Stimulated activated CD4-positive, alpha-beta T cell treated with anti-CD3 and anti-CD28 coated beads, Interleukin-15, amount 100 ng/mL, for 48 hours (primary cell): ENCODE measurements around the gene NKX1-1.

Source experiments
- DNase-seq, 2 donors: peaks; one replicate each; pipeline ENCODE4 v3.0.0-alpha.2; 2020; ENCODE audit warnings: low read depth in 2 of 2

NKX1-1 gene

GRCh38 chr4:1416948-1417260 is 10.7 kb upstream of the NKX1-1 start:
- no peak for DNase-seq

DNA sequence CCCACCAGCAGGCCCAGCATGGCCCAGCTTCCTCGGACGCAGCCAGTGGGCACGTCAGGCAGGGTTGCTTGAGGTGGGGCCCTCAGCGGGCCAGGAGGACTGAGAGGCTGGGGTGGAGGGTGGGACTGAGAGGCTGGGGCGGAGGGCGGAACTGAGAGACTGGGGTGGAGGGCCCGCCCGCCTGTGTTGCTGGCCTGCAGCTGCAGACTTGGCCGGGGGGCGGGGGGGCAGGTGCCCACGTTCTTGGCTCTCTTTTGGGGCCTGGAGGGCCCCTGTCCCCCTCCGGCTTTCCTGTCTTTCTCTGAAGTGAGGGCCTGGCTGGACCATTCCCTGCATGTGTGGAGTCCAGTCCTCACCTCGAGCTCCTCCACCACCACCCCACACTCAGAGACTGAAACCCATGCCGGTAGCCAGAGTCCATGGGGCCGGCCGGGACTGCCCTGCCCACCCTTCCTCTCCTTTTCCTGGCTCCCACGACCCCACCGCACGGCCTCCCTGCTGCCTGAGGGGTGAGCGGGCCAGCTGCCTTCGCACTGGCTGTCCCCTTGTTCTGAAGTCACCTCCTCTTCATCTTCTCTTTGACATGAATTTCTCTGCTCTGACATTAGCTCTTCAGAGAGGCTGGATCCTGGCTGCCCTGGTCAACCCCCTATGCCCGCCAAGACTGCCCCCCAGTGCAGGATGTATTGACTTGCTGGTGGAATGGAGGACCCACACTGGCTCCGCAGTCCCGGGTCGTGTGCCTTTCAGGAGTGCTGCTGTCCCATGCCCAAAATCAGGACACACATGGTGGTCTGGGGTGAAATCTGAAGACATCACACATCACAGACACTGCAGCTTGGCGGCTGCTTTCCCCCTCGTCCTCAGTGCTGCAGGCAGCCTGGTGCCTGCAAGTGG is 10.1 kb upstream of the NKX1-1 start:
- DNase-seq = no peak

DNA sequence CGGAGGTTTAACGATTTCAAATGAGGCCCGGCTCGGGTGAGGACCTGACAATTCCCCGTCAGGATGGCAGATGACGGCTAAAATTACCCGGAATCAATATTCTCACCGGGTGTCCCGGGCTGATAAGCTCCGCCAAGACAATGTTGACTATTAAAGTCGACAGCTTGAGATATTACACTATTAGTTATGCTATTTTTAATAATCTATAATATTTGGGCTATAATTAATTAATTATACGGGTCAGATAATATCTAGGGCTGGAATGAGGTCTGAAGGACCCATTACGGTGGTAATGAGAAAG is 9.4 kb upstream of the NKX1-1 start:
- no peak for DNase-seq

GRCh38 chr4:1414831-1415680 is 8.8 kb upstream of the NKX1-1 start:
- DNase-seq = no peak

GRCh38 chr4:1413687-1414479 is 7.6 kb upstream of the NKX1-1 start:
- DNase-seq = no peak

GRCh38 chr4:1413204-1413663 is 7.0 kb upstream of the NKX1-1 start:
- DNase-seq = no peak

GRCh38 chr4:1412376-1413203 is 6.3 kb upstream of the NKX1-1 start:
- DNase-seq = no peak

- no peak for DNase-seq
These were observed 5.5 kb upstream of the NKX1-1 start for GRCh38 chr4:1411436-1412375.

GRCh38 chr4:1410491-1411325 is 4.5 kb upstream of the NKX1-1 start:
- peak in 1 of 2 donors; percentile 36 for DNase-seq

DNA sequence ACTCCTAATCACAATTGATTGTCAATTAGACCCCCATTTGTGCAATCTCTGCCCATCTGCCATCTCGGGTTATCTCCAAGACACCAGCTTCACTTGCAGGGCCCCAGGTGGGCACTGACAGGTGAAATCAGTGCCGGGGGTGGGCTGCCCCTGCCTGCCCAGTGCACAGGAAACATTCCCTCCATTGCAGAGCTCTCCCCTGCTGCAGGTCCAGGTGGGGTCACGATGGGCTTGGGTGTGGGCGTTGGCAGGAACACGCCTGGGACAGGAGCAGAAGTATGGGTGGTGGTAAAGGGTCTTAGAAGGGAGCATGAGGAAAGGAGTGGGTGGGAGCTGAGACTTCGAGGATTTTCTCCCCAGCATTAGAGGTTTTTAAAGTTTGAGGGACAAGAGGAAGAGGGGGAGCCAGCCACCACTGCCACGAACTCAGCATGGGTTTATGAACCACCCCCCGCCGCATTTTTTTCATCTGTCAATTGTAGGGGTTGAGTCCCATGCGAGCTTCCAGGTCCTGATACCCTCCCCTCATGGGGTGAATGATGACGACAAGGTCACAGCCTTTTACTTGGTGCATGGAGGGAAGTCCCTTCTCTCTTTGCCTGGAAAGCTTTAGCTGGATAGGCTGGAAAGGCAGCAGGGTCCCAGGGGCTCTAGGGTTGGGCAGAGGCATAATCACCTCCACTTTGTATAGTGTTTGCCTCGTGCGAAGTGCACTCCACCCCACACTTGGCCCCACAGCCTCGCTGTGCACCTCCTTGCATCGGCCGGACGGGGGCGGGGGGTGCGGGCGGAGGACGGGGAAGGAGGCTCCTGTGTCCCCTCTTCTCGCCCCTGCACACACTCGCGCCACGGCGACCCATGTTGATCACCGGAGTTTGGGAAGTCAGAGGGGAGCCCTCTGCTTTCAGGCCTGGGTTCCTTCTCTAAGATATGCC is 3.5 kb upstream of the NKX1-1 start:
- no peak for DNase-seq

DNA sequence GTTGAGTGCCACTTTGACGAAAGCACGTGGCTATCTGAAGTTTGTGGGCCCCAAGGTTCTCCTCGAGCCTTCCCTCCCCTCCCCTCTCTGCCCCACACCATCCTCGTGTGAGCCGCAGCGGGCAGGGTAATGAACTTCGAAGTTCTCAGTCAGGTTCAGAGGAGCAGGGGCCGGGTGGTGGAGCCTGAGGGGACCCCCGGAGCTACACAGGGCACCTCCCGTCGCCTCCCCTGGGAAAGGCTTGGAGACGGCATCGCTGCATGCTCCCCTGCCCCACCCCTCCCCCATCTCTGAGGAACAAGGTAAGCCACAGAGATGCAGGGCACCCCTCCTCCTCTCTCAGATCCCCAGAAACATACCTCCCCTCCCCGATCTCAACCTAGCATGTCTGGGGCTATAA is 2.8 kb upstream of the NKX1-1 start:
- DNase-seq = no peak

GRCh38 chr4:1408418-1408817 is 2.2 kb upstream of the NKX1-1 start:
- no peak for DNase-seq

GRCh38 chr4:1407657-1408333 is 1.6 kb upstream of the NKX1-1 start:
- no peak for DNase-seq

DNA sequence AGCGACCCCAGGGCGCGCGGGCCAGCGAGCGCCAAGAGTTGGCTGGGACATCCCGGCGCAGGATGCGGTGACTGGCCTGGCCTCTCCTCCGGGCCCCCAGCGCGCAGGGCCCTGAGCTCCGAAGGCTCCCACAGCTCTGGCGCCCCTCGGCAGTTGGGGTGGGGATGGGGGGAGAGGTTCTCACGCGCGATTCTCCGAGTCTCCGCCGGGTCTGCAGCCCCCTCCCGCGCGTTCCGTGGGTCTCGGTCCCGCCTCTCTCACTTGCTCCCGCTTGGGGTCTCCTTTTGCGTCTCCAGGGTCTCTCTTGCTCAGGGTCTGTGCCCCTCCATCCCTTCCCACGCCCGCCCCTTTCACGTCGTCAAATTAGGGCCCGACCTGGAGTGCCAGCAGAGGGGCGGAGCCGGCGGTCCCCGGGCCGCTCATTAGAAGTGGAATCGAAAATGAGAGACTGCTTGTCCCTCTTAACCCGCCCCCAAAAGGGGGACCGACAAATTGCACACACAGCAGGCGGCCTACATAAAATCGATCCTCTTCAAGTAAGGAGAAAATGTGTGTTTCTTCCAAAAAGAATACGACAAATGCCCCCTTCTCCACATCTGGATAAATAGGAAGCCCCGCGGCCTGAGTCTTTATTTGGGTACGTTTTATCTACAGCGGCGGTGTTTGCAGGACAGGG is 877 bp upstream of the NKX1-1 start:
- no peak for DNase-seq

DNA sequence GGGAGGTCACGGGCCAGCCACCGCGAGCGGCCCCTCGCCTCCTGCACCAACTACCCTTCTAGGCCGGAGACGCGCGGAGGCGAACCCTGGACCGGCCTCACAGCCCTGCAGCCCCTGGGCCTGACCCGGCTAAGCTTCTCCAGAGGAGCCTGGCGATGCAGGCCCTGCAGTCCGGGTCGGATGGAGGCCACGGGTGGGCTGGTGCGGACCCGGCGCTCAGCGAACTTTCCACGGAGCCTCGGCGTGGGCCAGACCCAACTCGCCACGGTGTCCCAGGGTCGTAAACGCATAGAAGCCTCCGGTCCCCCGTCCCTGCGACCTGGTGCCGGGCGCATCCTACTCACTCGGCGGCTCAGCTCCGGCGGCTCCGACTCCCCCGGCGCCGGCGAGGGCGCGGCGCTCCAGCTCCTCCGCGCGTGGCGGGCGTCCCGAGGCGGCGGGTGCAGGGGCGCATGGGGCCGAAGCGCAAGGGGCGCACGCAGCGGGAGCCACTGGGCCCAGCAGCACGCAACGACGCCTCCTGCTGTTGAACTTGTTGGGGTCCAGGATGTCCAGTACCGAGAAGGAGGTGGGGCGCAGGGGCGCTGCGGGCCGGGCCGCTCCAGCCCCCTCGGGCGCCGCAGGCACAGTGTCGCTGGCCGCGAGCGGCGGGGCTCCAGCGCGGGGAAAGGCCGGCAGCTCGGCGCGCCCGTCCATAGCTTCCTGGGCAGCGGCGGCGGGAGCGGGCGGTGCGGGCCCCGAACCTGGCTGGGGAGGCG is 427 bp downstream of the NKX1-1 start:
- DNase-seq = no peak

- no peak for DNase-seq
These were observed 997 bp downstream of the NKX1-1 start for GRCh38 chr4:1405254-1405635.
